HepG2 (cell line): Measurements from ENCODE around the gene MEX3A. TPM values are rescaled to one million over a fixed set of nuclear protein-coding genes. Genes with fewer than 3 reads are reported as not detected.

Experiments
- ATAC-seq: fragments of 200-7000 bp; cut with Tn5 transposase; 3 replicates; pipeline ENCODE4 v1.9.1; 2020; ENCODE audit warnings: mild to moderate bottlenecking, moderate library complexity
- BruUV-seq: library from RNA; stranded (reverse); fragments of 400-500 nt; replicated peaks from 2 replicates; lab custom pipeline; 2021; lab: Mats Ljungman, UMichigan
- CTCF ChIA-PET: fragments of 300-600 bp; formaldehyde crosslinking; extraction: SDS; loops from one replicate; lab custom pipeline; 2021; ENCODE audit warnings: low total read pairs, inconsistent platforms, low intra/inter-chr PET ratio; lab: Yijun Ruan, JAX
- POLR2A ChIA-PET: fragments of 350-600 bp; sonication (Branson Sonifier 250); formaldehyde crosslinking; loops from one replicate; lab custom pipeline; 2020; ENCODE audit warnings: antibody characterized with exemption, inconsistent platforms; lab: Yijun Ruan, JAX
- DNase-seq: peaks from one replicate; pipeline ENCODE4 v3.0.0-alpha.2; 2015; ENCODE audit warnings: low spot score
- FAIRE-seq: peaks from 3 replicates; lab custom pipeline; 2011; peaks lifted over from hg19 to GRCh38; lab: Jason Lieb, UNC
- H2AFZ ChIP-seq: one replicate; pipeline ENCODE4 v1.6.1; 2011; ENCODE audit warnings: low read length, inconsistent platforms
- H3K27ac ChIP-seq: fragments of 300-600 bp; 3 replicates; pipeline ENCODE4 v1.8.0; 2011; ENCODE audit warnings: mixed run types, mild to moderate bottlenecking, mixed read lengths, low read length, inconsistent platforms; ENCODE audit not compliant: insufficient read depth; ENCODE audit errors: extremely low read length
- H3K27me3 ChIP-seq, 2 experiments: fragments of 200-600 bp in 1 of 2; 2 replicates in 1 of 2; 3 replicates in 1 of 2; pipeline versions ENCODE4 v1.6.0 to v1.8.0; 2011; ENCODE audit warnings: low read length in 2 of 2, mild to moderate bottlenecking in 2 of 2, moderate library complexity in 2 of 2, inconsistent platforms in 1 of 2; ENCODE audit not compliant: insufficient read depth in 2 of 2, control insufficient read depth in 1 of 2
- H3K36me3 ChIP-seq, 2 experiments: fragments of 200-600 bp in 1 of 2; replicated peaks in 1 of 2; 2 replicates in 1 of 2; 3 replicates in 1 of 2; pipeline versions ENCODE4 v1.5.1 to v1.8.0; 2011; ENCODE audit warnings: low read length in 2 of 2, inconsistent platforms in 1 of 2; ENCODE audit not compliant: insufficient read depth in 2 of 2, control insufficient read depth in 1 of 2
- H3K4me1 ChIP-seq: 2 replicates; pipeline ENCODE4 v1.5.1; 2012; ENCODE audit warnings: low read length, inconsistent platforms; ENCODE audit not compliant: insufficient read depth
- H3K4me2 ChIP-seq: 2 replicates; pipeline ENCODE4 v1.6.0; 2011; ENCODE audit warnings: low read depth, low read length, inconsistent platforms
- H3K4me3 ChIP-seq, 3 experiments: fragments of 200-600 bp in 1 of 3; sonication (generic), shearing (Covaris generic) in 1 of 3; replicated peaks in 1 of 3; 2 replicates each; pipeline ENCODE4 v1.5.1; 2011 to 2016; ENCODE audit warnings: low read length in 3 of 3, inconsistent platforms in 2 of 3, low read depth in 2 of 3, mild to moderate bottlenecking in 2 of 3, control low read depth in 1 of 3, mixed read lengths in 1 of 3; ENCODE audit not compliant: insufficient read depth in 1 of 3
- H3K79me2 ChIP-seq: one replicate; pipeline ENCODE4 v1.6.1; 2011; ENCODE audit warnings: low read length, inconsistent platforms; ENCODE audit not compliant: insufficient read depth
- H3K9ac ChIP-seq: 2 replicates; pipeline ENCODE4 v1.6.0; 2011; ENCODE audit warnings: mild to moderate bottlenecking, low read depth, low read length, inconsistent platforms; ENCODE audit not compliant: insufficient read depth
- H3K9me3 ChIP-seq: 2 replicates; pipeline ENCODE4 v1.5.1; 2012; ENCODE audit warnings: mild to moderate bottlenecking, low read length
- H4K20me1 ChIP-seq: 2 replicates; pipeline ENCODE4 v1.6.0; 2011; ENCODE audit warnings: inconsistent platforms, mild to moderate bottlenecking, low read length, moderate library complexity; ENCODE audit not compliant: insufficient read depth
- ATF4 ChIP-seq, 2 experiments: fragments of 450-650 bp in 1 of 2; sonication (generic) in 1 of 2; formaldehyde crosslinking; IDR thresholded peaks; 2 replicates each; pipeline versions ENCODE4 v1.5.0 to v1.8.0; 2020 to 2022; ENCODE audit warnings: mild to moderate bottlenecking in 1 of 2, missing genetic modification reagents in 1 of 2
- CBX5 ChIP-seq: sonication (generic); formaldehyde crosslinking; IDR thresholded peaks from 2 replicates; pipeline ENCODE4 v1.4.0; 2020; ENCODE audit warnings: missing genetic modification reagents, borderline replicate concordance
- CC2D1A ChIP-seq: sonication (generic); formaldehyde crosslinking; IDR thresholded peaks from 2 replicates; pipeline ENCODE4 v1.8.1; 2023; ENCODE audit warnings: mild to moderate bottlenecking, missing genetic modification reagents
- DBP ChIP-seq: sonication (generic); formaldehyde crosslinking; IDR thresholded peaks from 2 replicates; pipeline ENCODE4 v1.4.0; 2020; ENCODE audit warnings: missing genetic modification reagents; ENCODE audit errors: not compliant biosample characterization
- FOXK2 ChIP-seq: fragments of 450-650 bp; IDR thresholded peaks from 2 replicates; pipeline ENCODE4 v1.6.1; 2016
- HNF4A ChIP-seq: sonication (generic); formaldehyde crosslinking; IDR thresholded peaks from 2 replicates; pipeline ENCODE4 v1.4.0; 2020; ENCODE audit warnings: missing genetic modification reagents
- HNF4G ChIP-seq, 2 experiments: sonication (generic) in 1 of 2; formaldehyde crosslinking in 1 of 2; IDR thresholded peaks; 2 replicates each; pipeline versions ENCODE4 v1.4.0 to v1.6.1; 2011 to 2020; ENCODE audit warnings: borderline replicate concordance in 2 of 2, low read depth in 2 of 2, mild to moderate bottlenecking in 2 of 2, low read length in 1 of 2, missing genetic modification reagents in 1 of 2, moderate library complexity in 1 of 2
- MAFK ChIP-seq, 2 experiments: IDR thresholded peaks in 1 of 2; conservative IDR thresholded peaks in 1 of 2; 2 replicates each; pipeline ENCODE4 v1.6.1; 2011; ENCODE audit warnings: improper control_type of control experiment in 2 of 2, low read length in 2 of 2
- SP1 ChIP-seq, 2 experiments: fragments of 450-650 bp in 1 of 2; sonication (generic) in 1 of 2; formaldehyde crosslinking in 1 of 2; IDR thresholded peaks; 2 replicates each; pipeline versions ENCODE4 v1.4.0 to v1.6.1; 2016 to 2020; ENCODE audit warnings: missing genetic modification reagents in 1 of 2
- SSRP1 ChIP-seq: IDR thresholded peaks from 2 replicates; pipeline ENCODE4 v1.6.1; 2016; ENCODE audit warnings: control low read depth
- XRCC5 ChIP-seq: fragments of 200-400 bp; formaldehyde crosslinking; optimal IDR thresholded peaks from 2 replicates; pipeline ENCODE3; 2017; ENCODE audit warnings: mild to moderate bottlenecking, low read length
- YEATS4 ChIP-seq: sonication (generic); formaldehyde crosslinking; IDR thresholded peaks from 2 replicates; pipeline ENCODE4 v1.4.0; 2020; ENCODE audit warnings: missing genetic modification reagents, borderline replicate concordance
- ZNF343 ChIP-seq: sonication (generic); formaldehyde crosslinking; IDR thresholded peaks from 2 replicates; pipeline ENCODE4 v1.4.0; 2020; ENCODE audit warnings: mild to moderate bottlenecking, missing genetic modification reagents
- ZNF530 ChIP-seq: sonication (generic); formaldehyde crosslinking; IDR thresholded peaks from 2 replicates; pipeline ENCODE4 v1.5.0; 2020; ENCODE audit warnings: low read depth, mild to moderate bottlenecking, missing genetic modification reagents
- ZNF609 ChIP-seq: sonication (generic); formaldehyde crosslinking; IDR thresholded peaks from 2 replicates; pipeline ENCODE4 v1.4.0; 2020; ENCODE audit warnings: mild to moderate bottlenecking, missing genetic modification reagents, borderline replicate concordance
- ZNF749 ChIP-seq: sonication (generic); formaldehyde crosslinking; IDR thresholded peaks from 2 replicates; pipeline ENCODE4 v1.8.0; 2022; ENCODE audit warnings: mild to moderate bottlenecking, missing genetic modification reagents, moderate library complexity, borderline replicate concordance
- WGBS: methylation state at CpG from one replicate; pipeline ENCODE4 v1.1.6; 2017; ENCODE audit warnings: low lambda C conversion rate; 5-methylcytosine and 5-hydroxymethylcytosine counted together
- in situ Hi-C: cut with HindIII; loops from 2 replicates; pipeline ENCODE4 v1.10.0; 2017; ENCODE audit warnings: low pct_unique_long_range_greater_than_20kb; ENCODE audit not compliant: extremely low pct_ligation_motif_present
- intact Hi-C: fragments of 100-400 bp; cut with micrococcal nuclease; formaldehyde crosslinking; loops from one replicate; pipeline ENCODE4 v1.10.0; 2022; ENCODE audit not compliant: unreplicated experiment
- polyA plus RNA-seq, 8 experiments: library from polyadenylated mRNA; depleted of rRNA in 3 of 8; stranded (reverse) in 7 of 8; unstranded in 1 of 8; fragments of >200 nt; fragmentation: Illumina TruSeq in 4 of 8; extraction: Trizol in 4 of 8; gene quantifications; 2 replicates each; pipeline versions ENCODE4 v1.2.1 to v1.2.3, GENCODE V29; 2011 to 2016; ENCODE audit warnings: low read depth in 4 of 8, missing spikeins in 1 of 8, mixed read lengths in 1 of 8; ENCODE audit not compliant: insufficient read depth in 1 of 8
- total RNA-seq, 5 experiments: library from RNA; depleted of rRNA; stranded (reverse); fragments of >200 nt; fragmentation: Illumina TruSeq; extraction: Trizol; gene quantifications; 2 replicates each; pipeline ENCODE4 v1.2.3, GENCODE V29; 2016; ENCODE audit warnings: low read depth in 1 of 5

Gene MEX3A
- total and polyA plus RNA-seq, 2 of the 13 experiments (the other 11 are each of a cell fraction or from before 2014, with no cell fraction given): 7.6 to 9.1 TPM

GRCh38 chr1:156118177-156118868 lies 36.1 kb upstream of the MEX3A start:
- H3K27ac ChIP-seq: peak overlapping the region; percentile 91
- ChIA-PET POLR2A (interaction anchor here (0.7 to 4.8 kb wide), 10 partner anchors 10 to 253 kb away, joined by 3 to 108 read pairs (median 4); partner anchors contain the start of genes CCT3, MEX3A, PMF1 and TSACC), CTCF (interaction anchor here (1.5 kb wide), 1 partner anchor 12 kb away, joined by 3 read pairs; no protein-coding TSS in a partner anchor)
- TSS peak; percentile 57 for BruUV-seq
- H2AFZ ChIP-seq: no peak overlapping the region
- no peaks in the 10 kb centered on the region for H3K9me3 ChIP-seq
- intact Hi-C loops: no loop called here
- ATAC-seq: peak; percentile 69
- 2% methylated on average over 8 of the region's 8 CpGs for WGBS
- peak overlapping the region; percentile 31 to 83 (median 78) for H3K4me3 ChIP-seq
- H3K27me3 ChIP-seq: no peaks in the 10 kb centered on the region; a peak in 1 of 5 replicates
- H3K4me1 ChIP-seq: peaks cover 82% of the 10 kb centered on the region
- peak; percentile 92 for FAIRE-seq
- DNase-seq: peak; percentile 84
- H3K79me2 ChIP-seq: peaks cover 83% of the 10 kb centered on the region
- peak overlapping the region; percentile 80 for H3K4me2 ChIP-seq
- in situ Hi-C loops: no loop called here
- H3K36me3 ChIP-seq: peaks cover 0 to 7% of the 10 kb centered on the region in 2 experiments; a peak in 3 of 5 replicates
- H3K9ac ChIP-seq: peak overlapping the region; percentile 73
- H4K20me1 ChIP-seq: peaks cover 6% of the 10 kb centered on the region; the same call in 1 of the 2 replicates
- TF ChIP-seq SP1 (IDR thresholded peaks at IDR 0.05) (no peak), SP1 (CRISPR knock-in tag; IDR thresholded peaks at IDR 0.05) (peak; percentile 38; the same call in 1 of the 2 replicates), SSRP1 (CRISPR knock-in tag) (no peak), ZNF343 (no peak), DBP (CRISPR knock-in tag) (no peak), FOXK2 (no peak), YEATS4 (peak; percentile 64), HNF4G (IDR thresholded peaks at IDR 0.05; ENCODE audit: borderline replicate concordance, low read depth, low read length) (peak; percentile 46; the same call in 1 of the 2 replicates), HNF4G (CRISPR knock-in tag; IDR thresholded peaks at IDR 0.05; ENCODE audit: borderline replicate concordance, low read depth) (no peak), CC2D1A (no peak), XRCC5 (peak; percentile 21), HNF4A (peak; percentile 54), CBX5 (CRISPR knock-in tag) (peak; percentile 81; the same call in 1 of the 2 replicates), ZNF609 (CRISPR knock-in tag) (peak; percentile 41; the same call in 1 of the 2 replicates), ZNF530 (CRISPR knock-in tag) (no peak), MAFK (conservative IDR thresholded peaks at IDR 0.05 in 1 of 2, IDR thresholded peaks at IDR 0.05 in 1 of 2; ENCODE audit: low read length in 2 of 2) (no peak), ZNF749 (CRISPR knock-in tag) (no peak), ATF4 (CRISPR knock-in tag; IDR thresholded peaks at IDR 0.05) (0 out of 4 replicates have a peak, but pooled peaks of 1 of the 2 experiments have one; percentile 39)
